ENCODE data around the gene PHACTR2.

GRCh38 chr6:143822584-143823024 is 144.8 kb downstream of the PHACTR2 start:
- TF ChIP-seq CTCF (IDR thresholded peaks at IDR 0.05; ENCODE audit: insufficient read depth, low read length), result no peak
- TF ChIP-seq POLR2AphosphoS5 (IDR thresholded peaks at IDR 0.05; ENCODE audit: low read depth), result no peak

Measured in HL-60 (cell line).